GM23248 (cell line): ENCODE results near the gene FRAS1. TPM values are rescaled to one million over a fixed set of nuclear protein-coding genes. Genes with fewer than 3 reads are reported as not detected.
A peak's percentile ranks its signal among the peaks of the same experiment; 100 is the strongest.

ENCODE experiments used
- DNase-seq: peaks from one replicate; pipeline ENCODE4 v3.0.0-alpha.2; 2015
- H2AFZ ChIP-seq: fragments of 200-600 bp; sonication (generic); 2 replicates; pipeline ENCODE4 v1.6.1; 2016; ENCODE audit warnings: antibody characterized with exemption
- H3F3A ChIP-seq: fragments of 200-600 bp; sonication (generic); 2 replicates; pipeline ENCODE4 v1.6.1; 2016; ENCODE audit warnings: mild to moderate bottlenecking, antibody characterized with exemption, mixed run types; ENCODE audit not compliant: insufficient read depth
- H3K27ac ChIP-seq: fragments of 200-600 bp; sonication (generic); 2 replicates; pipeline ENCODE4 v1.5.1; 2016; ENCODE audit warnings: mild to moderate bottlenecking
- H3K27me3 ChIP-seq: fragments of 200-600 bp; sonication (generic); replicated peaks from 2 replicates; pipeline ENCODE4 v1.6.1; 2016; ENCODE audit warnings: mild to moderate bottlenecking; ENCODE audit not compliant: insufficient read depth
- H3K36me3 ChIP-seq: fragments of 200-600 bp; sonication (generic); 2 replicates; pipeline ENCODE4 v1.6.1; 2016; ENCODE audit warnings: low read depth, mild to moderate bottlenecking
- H3K4me1 ChIP-seq: fragments of 200-600 bp; sonication (generic); 2 replicates; pipeline ENCODE4 v1.6.1; 2016; ENCODE audit warnings: mild to moderate bottlenecking; ENCODE audit not compliant: insufficient read depth
- H3K4me2 ChIP-seq: fragments of 200-600 bp; sonication (generic); one replicate; pipeline ENCODE4 v1.6.1; 2016; ENCODE audit warnings: mild to moderate bottlenecking; ENCODE audit not compliant: unreplicated experiment
- H3K4me3 ChIP-seq: fragments of 200-600 bp; sonication (generic); 2 replicates; pipeline ENCODE4 v1.5.1; 2016; ENCODE audit warnings: mild to moderate bottlenecking
- H3K79me2 ChIP-seq: fragments of 200-600 bp; sonication (generic); 2 replicates; pipeline ENCODE4 v1.6.1; 2016; ENCODE audit warnings: mild to moderate bottlenecking; ENCODE audit not compliant: insufficient read depth
- H3K9ac ChIP-seq: fragments of 200-600 bp; sonication (generic); 2 replicates; pipeline ENCODE4 v1.6.1; 2016; ENCODE audit warnings: mild to moderate bottlenecking
- H3K9me2 ChIP-seq: fragments of 200-600 bp; sonication (generic); 2 replicates; pipeline ENCODE4 v1.6.1; 2016; ENCODE audit warnings: mixed run types, mild to moderate bottlenecking, moderate library complexity; ENCODE audit not compliant: insufficient read depth
- H3K9me3 ChIP-seq: fragments of 200-600 bp; sonication (generic); one replicate; pipeline ENCODE4 v1.6.1; 2017; ENCODE audit warnings: low read depth
- H4K20me1 ChIP-seq: fragments of 200-600 bp; sonication (generic); 2 replicates; pipeline ENCODE4 v1.6.0; 2016; ENCODE audit not compliant: insufficient read depth
- EZH2 ChIP-seq: fragments of 200-600 bp; sonication (generic); IDR thresholded peaks from 2 replicates; pipeline ENCODE4 v1.6.1; 2018; ENCODE audit warnings: antibody characterized with exemption, mild to moderate bottlenecking; ENCODE audit not compliant: insufficient read depth, poor library complexity, severe bottlenecking
- EZH2phosphoT487 ChIP-seq: fragments of 200-600 bp; sonication (generic); IDR thresholded peaks from 2 replicates; pipeline ENCODE4 v1.6.1; 2018; ENCODE audit warnings: antibody characterized with exemption, moderate library complexity, mild to moderate bottlenecking, low read depth; ENCODE audit not compliant: insufficient read depth
- WGBS, 2 experiments: methylation state at CpG; one replicate each; pipeline ENCODE4 v1.1.6; 2015 to 2017; ENCODE audit warnings: low lambda C conversion rate in 2 of 2, low coverage in 1 of 2; ENCODE audit errors: missing lambda C conversion rate in 2 of 2; 5-methylcytosine and 5-hydroxymethylcytosine counted together
- in situ Hi-C: fragments of 300-500 bp; cut with MboI; formaldehyde crosslinking; loops from 2 replicates; pipeline ENCODE4 v1.15.0; 2020
- polyA plus RNA-seq: library from polyadenylated mRNA; unstranded; fragments of >200 nt; fragmentation: Nextera tagmentation; extraction: Ambion mirVana; gene quantifications from 2 replicates; pipeline ENCODE4 v1.2.1, GENCODE V29; 2016
- total RNA-seq: library from RNA; depleted of rRNA; stranded (reverse); fragments of >200 nt; shearing (Covaris generic); gene quantifications from 2 replicates; pipeline ENCODE4 v1.2.3, GENCODE V29; 2014

The FRAS1 gene
- total and polyA plus RNA-seq, 2 experiments from 2014 or later: 6.5 to 19.8 TPM

DNA sequence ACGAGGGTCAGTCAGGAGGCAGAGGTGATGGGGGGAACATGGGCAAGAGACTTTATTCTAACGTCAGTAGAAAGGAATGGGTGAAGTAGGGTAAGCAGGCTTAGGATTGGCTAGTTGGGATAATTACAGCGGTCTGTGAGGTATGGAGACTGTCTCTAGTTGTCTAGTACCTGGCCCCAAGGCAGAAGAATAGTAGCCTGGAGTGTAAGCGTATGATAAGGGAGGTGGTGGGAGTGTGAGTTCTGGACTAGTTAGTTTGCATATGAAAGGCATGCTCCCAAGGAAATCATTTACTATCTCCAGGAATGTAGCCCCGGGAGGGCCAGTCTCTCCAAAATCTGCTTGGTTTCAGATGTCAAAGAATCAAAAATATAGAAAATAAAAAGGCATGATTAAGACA is 274.8 kb downstream of the FRAS1 start:
- Histone ChIP-seq H4K20me1 (no peaks in the 10 kb centered on the region), H3K9me2 (no peaks in the 10 kb centered on the region), H3K4me3 (no peak overlapping the region), H3F3A (peaks cover 12% of the 10 kb centered on the region; the same call in 1 of the 2 replicates), H3K9ac (no peak overlapping the region), H3K27me3 (no peaks in the 10 kb centered on the region), H3K4me1 (peaks cover 22% of the 10 kb centered on the region), H3K79me2 (no peaks in the 10 kb centered on the region), H3K9me3 (no peaks in the 10 kb centered on the region), H3K36me3 (no peaks in the 10 kb centered on the region), H3K27ac (no peak overlapping the region), H2AFZ (no peak overlapping the region), H3K4me2 (no peak overlapping the region)
- WGBS, 2 experiments: 79 to 88% methylated on average over 5 of the region's 5 CpGs
- TF ChIP-seq EZH2phosphoT487 (no peak), EZH2 (no peak)
- in situ Hi-C loops: no loop called here
- DNase-seq: no peak

DNA sequence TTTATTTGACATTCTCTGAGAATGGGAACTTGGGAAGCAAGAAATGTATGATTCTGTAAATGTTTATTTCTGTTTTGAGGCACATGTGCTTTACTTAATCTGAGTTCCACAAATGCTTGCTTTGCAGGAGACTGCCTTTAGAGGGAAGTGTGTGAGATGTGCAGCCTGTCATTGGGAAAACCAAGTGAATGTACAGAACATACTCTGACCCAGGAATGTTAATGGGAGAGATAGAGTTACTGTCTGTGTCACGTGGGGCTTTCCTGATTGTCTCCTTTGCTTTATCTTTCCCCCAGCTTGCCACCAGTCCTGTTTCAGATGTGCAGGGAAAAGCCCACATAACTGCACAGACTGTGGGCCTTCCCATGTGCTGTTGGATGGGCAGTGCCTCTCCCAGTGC is 275.9 kb downstream of the FRAS1 start:
- no peaks in the 10 kb centered on the region for H3K9me2 ChIP-seq
- peaks cover 28% of the 10 kb centered on the region for H3K4me1 ChIP-seq
- no peak overlapping the region for H3K27ac ChIP-seq
- H3K9ac ChIP-seq: no peak overlapping the region
- DNase-seq: no peak
- H3K27me3 ChIP-seq: no peaks in the 10 kb centered on the region
- TF ChIP-seq EZH2 (no peak), EZH2phosphoT487 (no peak)
- in situ Hi-C loops: no loop called here
- H3F3A ChIP-seq: peaks cover 18% of the 10 kb centered on the region; the same call in 1 of the 2 replicates
- no peaks in the 10 kb centered on the region for H3K9me3 ChIP-seq
- no peak overlapping the region for H3K4me3 ChIP-seq
- no peaks in the 10 kb centered on the region for H4K20me1 ChIP-seq
- H3K4me2 ChIP-seq: no peak overlapping the region
- H3K36me3 ChIP-seq: no peaks in the 10 kb centered on the region
- 18 to 60% methylated on average over 1 of the region's 1 CpG for WGBS, 2 experiments
- no peak overlapping the region for H2AFZ ChIP-seq
- H3K79me2 ChIP-seq: no peaks in the 10 kb centered on the region

DNA sequence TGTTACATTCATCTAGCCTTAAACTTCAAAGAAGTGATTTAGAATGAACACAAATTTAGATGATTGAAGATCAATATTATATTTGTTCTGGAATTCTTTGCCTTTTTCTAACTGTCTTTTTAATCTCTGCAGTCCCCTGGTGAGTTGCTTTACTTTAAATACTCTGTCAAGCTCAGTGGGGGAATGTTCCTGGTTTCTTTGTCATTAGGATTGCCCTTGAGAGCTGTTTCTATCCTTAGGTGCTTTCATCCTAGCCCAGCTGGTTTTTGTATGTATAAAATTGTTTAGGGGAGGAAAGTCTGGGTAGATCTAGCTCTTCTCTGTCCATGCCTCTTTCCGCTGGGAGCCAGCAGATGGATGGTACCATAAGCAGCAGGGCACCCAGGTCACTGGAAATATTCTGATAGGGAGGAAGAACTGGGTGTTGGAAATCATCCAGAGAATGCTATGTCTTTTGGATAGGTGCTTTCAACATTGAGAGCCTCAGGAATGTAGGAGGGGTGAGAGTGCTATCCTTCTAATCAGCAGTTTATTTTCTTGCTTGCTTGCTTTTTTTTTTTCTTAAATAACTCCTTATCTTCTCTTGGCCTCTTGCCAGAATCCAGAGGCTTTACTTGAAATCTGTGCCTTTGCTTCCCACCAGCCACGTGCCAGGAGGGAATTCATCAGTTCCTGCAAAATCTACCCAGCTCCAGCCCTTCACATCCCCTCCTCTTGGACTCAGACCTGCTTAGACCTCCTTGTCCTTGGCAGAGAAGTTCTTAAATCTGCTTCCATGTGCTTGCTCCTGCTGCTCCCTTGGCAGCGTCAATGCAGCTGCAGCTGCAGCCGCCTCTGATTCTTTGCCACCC is 279.2 kb downstream of the FRAS1 start:
- 42 to 48% methylated on average over 4 of the region's 4 CpGs for WGBS, 2 experiments
- H3K79me2 ChIP-seq: no peaks in the 10 kb centered on the region
- H3K27ac ChIP-seq: no peak overlapping the region
- TF ChIP-seq EZH2 (no peak), EZH2phosphoT487 (no peak)
- no peaks in the 10 kb centered on the region for H3K9me3 ChIP-seq
- in situ Hi-C loops: no loop called here
- no peak overlapping the region for H2AFZ ChIP-seq
- H3K4me1 ChIP-seq: peaks cover 17% of the 10 kb centered on the region
- H3K9me2 ChIP-seq: no peaks in the 10 kb centered on the region
- H3K36me3 ChIP-seq: no peaks in the 10 kb centered on the region
- DNase-seq: peak; percentile 29
- H4K20me1 ChIP-seq: no peaks in the 10 kb centered on the region
- H3K27me3 ChIP-seq: no peaks in the 10 kb centered on the region
- H3K9ac ChIP-seq: no peak overlapping the region
- H3K4me2 ChIP-seq: no peak overlapping the region
- peaks cover 10% of the 10 kb centered on the region; the same call in 1 of the 2 replicates for H3F3A ChIP-seq
- H3K4me3 ChIP-seq: no peak overlapping the region

DNA sequence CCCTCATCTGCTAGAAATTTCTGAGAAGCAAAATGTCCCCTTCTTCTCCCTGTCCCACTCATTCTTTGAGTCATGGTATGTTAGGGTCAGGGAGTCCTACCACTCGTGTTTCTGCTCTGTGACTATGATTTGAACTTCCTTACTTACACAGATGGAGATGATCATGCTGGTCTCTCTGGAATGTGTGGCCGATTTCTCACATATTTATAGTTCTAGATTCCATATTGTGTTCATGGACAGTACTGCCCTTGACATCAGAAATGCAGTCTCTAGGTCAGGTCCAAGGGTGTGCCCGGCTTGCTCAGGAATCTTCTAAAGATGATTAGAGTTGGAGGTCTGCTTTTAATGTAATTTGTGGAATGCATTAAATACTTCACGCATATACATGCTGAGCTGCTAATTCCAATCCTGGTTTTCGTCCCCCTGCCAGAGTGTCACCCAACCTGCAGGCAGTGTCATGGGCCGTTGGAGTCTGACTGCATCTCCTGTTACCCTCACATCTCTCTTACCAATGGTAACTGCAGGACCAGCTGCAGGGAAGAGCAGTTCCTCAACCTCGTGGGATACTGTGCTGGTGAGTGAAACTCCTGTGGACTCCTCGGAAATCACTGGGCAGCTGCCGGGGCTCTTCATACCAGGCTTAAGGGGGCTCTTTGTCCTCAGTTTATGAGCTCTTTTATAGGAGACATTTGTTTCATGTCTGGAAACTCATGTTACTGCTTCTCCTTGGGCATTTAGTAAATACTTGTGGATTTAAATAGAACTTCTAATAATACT is 280.3 kb downstream of the FRAS1 start:
- Histone ChIP-seq H3K4me1 (peaks cover 17% of the 10 kb centered on the region), H3K9ac (no peak overlapping the region), H3F3A (peaks cover 10% of the 10 kb centered on the region; the same call in 1 of the 2 replicates), H3K4me2 (no peak overlapping the region), H4K20me1 (no peaks in the 10 kb centered on the region), H3K79me2 (no peaks in the 10 kb centered on the region), H3K27me3 (no peaks in the 10 kb centered on the region), H3K4me3 (no peak overlapping the region), H3K9me3 (no peaks in the 10 kb centered on the region), H3K9me2 (no peaks in the 10 kb centered on the region), H2AFZ (0 out of 2 replicates have a peak overlapping the region, but pooled peaks have one; percentile 0), H3K36me3 (no peaks in the 10 kb centered on the region), H3K27ac (no peak overlapping the region)
- TF ChIP-seq EZH2 (no peak), EZH2phosphoT487 (no peak)
- DNase-seq: peak; percentile 35
- in situ Hi-C loops: no loop called here
- 68 to 71% methylated on average over 9 of the region's 9 CpGs for WGBS, 2 experiments
